Erythroblast (primary cell): ENCODE measurements around the gene SHLD2.
"Not testable (repeated sequence)": the region's sequence is repeated elsewhere in the genome, so short reads cannot be mapped to it uniquely, and the experiment has no call there.

ENCODE experiments used
- GATA1 ChIP-seq: IDR thresholded peaks from 2 replicates; pipeline ENCODE4 v1.6.1; 2011; ENCODE audit warnings: low read depth, mild to moderate bottlenecking, control low read depth, low read length, moderate library complexity
- POLR2A ChIP-seq: IDR thresholded peaks from 2 replicates; pipeline ENCODE4 v1.6.1; 2011; ENCODE audit warnings: mild to moderate bottlenecking, low read length

GRCh38 chr10:87222789-87223188 is 127.8 kb downstream of the SHLD2 start:
- not testable (repeated sequence) for TF ChIP-seq POLR2A, GATA1
